ENCODE data around the gene CUBN. TPM values are rescaled to one million over a fixed set of nuclear protein-coding genes. Genes with fewer than 3 reads are reported as not detected.

Gene CUBN
- total RNA-seq, 6 experiments from 2014 or later: 0.43 to 1.7 (median 1.2) TPM

GRCh38 chr10:17033529-17034260, 95.9 kb downstream of the CUBN start:
- Mint-ChIP-seq H3K27ac (peak overlapping the region; percentile 4; the same call in 1 of the 2 replicates), H3K4me1 (ENCODE audit: low read depth) (peaks cover 79% of the 10 kb centered on the region), H3K36me3 (ENCODE audit: low read depth) (no peaks in the 10 kb centered on the region; the same call in 1 of the 2 replicates), H3K4me3 (no peak overlapping the region), H3K27me3 (ENCODE audit: insufficient read depth) (no peaks in the 10 kb centered on the region), H3K9me3 (no peaks in the 10 kb centered on the region)
- DNase-seq: no peak
- TF ChIP-seq, protein P1, sequence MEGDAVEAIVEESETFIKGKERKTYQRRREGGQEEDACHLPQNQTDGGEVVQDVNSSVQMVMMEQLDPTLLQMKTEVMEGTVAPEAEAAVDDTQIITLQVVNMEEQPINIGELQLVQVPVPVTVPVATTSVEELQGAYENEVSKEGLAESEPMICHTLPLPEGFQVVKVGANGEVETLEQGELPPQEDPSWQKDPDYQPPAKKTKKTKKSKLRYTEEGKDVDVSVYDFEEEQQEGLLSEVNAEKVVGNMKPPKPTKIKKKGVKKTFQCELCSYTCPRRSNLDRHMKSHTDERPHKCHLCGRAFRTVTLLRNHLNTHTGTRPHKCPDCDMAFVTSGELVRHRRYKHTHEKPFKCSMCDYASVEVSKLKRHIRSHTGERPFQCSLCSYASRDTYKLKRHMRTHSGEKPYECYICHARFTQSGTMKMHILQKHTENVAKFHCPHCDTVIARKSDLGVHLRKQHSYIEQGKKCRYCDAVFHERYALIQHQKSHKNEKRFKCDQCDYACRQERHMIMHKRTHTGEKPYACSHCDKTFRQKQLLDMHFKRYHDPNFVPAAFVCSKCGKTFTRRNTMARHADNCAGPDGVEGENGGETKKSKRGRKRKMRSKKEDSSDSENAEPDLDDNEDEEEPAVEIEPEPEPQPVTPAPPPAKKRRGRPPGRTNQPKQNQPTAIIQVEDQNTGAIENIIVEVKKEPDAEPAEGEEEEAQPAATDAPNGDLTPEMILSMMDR (IDR thresholded peaks at IDR 0.05): no peak

- no peaks in the 10 kb centered on the region for H3K36me3 Mint-ChIP-seq (ENCODE audit: low read depth)
- H3K9me3 Mint-ChIP-seq: no peaks in the 10 kb centered on the region
- H3K27ac Mint-ChIP-seq: 0 out of 2 replicates have a peak overlapping the region, but pooled peaks have one; percentile 10
These were observed 97.7 kb downstream of the CUBN start for GRCh38 chr10:17031637-17032635.

DNA sequence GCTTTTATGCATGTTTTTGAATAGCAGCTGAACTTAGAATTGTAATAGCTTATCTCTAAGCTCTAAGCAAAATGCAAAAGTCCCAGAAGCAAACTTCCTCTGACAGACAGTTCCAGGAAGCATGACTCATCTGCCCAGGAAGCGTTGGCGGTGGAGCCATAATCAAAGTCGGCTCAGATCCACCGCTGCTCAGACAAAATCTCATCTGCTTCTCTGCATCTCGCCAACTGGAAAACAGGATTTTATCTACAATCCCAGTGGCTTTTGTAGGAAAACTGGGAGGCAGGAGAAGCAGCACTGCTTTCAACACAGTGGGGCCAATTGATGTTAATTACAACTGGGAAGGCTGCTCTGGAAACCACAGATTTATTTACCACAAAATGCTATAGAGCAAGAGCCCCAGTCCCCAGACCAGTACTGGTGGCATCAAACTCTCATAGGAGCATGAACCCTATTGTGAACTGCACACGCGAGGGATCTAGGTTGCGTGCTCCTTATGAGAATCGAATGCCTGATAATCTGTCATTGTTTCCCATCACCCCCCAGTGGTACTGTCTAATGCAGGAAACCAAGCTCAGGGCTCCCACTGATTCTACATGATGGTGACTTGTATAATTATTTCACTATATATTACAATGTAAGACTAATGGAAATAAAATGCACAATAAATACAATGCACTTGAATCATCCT, 99.9 kb downstream of the CUBN start:
- Mint-ChIP-seq H3K27ac (peak overlapping the region; percentile 95), H3K36me3 (ENCODE audit: low read depth) (no peaks in the 10 kb centered on the region), H3K4me3 (peak overlapping the region; percentile 85), H3K27me3 (ENCODE audit: insufficient read depth) (no peaks in the 10 kb centered on the region), H3K4me1 (ENCODE audit: low read depth) (peaks cover 98% of the 10 kb centered on the region), H3K9me3 (no peaks in the 10 kb centered on the region)
- TF ChIP-seq, protein P1 (IDR thresholded peaks at IDR 0.05): no peak
- DNase-seq: peak; percentile 76

More at GRCh38 chr10:17031637-17032635, 97.7 kb downstream of the CUBN start:
- TF ChIP-seq, protein P1 (IDR thresholded peaks at IDR 0.05): no peak
- no peak overlapping the region for H3K4me3 Mint-ChIP-seq
- DNase-seq: no peak
- H3K4me1 Mint-ChIP-seq (ENCODE audit: low read depth): peaks cover 85% of the 10 kb centered on the region
- no peaks in the 10 kb centered on the region for H3K27me3 Mint-ChIP-seq (ENCODE audit: insufficient read depth)

DNA sequence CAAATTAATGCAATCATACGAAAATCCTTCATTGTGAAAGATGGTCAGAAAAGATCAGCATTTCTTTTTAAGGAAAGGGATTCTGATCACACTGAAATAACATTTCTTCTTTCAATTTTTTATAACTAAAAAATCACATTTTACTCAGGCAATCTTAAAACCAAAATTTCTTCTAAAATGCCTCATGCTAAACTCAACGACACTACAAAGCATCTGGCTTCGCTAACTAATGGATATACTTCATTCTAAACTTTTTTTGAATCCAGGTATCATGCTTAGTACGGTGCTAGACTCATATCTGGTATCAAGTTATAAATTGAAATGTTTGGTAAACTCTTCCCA, 100.4 kb downstream of the CUBN start:
- Mint-ChIP-seq H3K9me3 (no peaks in the 10 kb centered on the region), H3K4me1 (ENCODE audit: low read depth) (peaks cover 98% of the 10 kb centered on the region), H3K27ac (peak overlapping the region; percentile 95), H3K36me3 (ENCODE audit: low read depth) (no peaks in the 10 kb centered on the region), H3K27me3 (ENCODE audit: insufficient read depth) (no peaks in the 10 kb centered on the region), H3K4me3 (peak overlapping the region; percentile 85)
- DNase-seq: no peak
- TF ChIP-seq, protein P1 (IDR thresholded peaks at IDR 0.05): no peak

GRCh38 chr10:17028798-17029197, 100.8 kb downstream of the CUBN start:
- Mint-ChIP-seq H3K36me3 (ENCODE audit: low read depth) (no peaks in the 10 kb centered on the region), H3K27me3 (ENCODE audit: insufficient read depth) (no peaks in the 10 kb centered on the region), H3K9me3 (no peaks in the 10 kb centered on the region), H3K4me1 (ENCODE audit: low read depth) (peaks cover 98% of the 10 kb centered on the region), H3K4me3 (peak overlapping the region; percentile 85; the same call in 1 of the 2 replicates), H3K27ac (peak overlapping the region; percentile 95)
- DNase-seq: no peak
- TF ChIP-seq, protein P1 (IDR thresholded peaks at IDR 0.05): no peak

Data from HFFc6 (cell line).